Erythroblast (primary cell): ENCODE measurements around the gene KDM1B.

ENCODE experiments used
- GATA1 ChIP-seq: IDR thresholded peaks from 2 replicates; pipeline ENCODE4 v1.6.1; 2011; ENCODE audit warnings: low read depth, mild to moderate bottlenecking, control low read depth, low read length, moderate library complexity
- POLR2A ChIP-seq: IDR thresholded peaks from 2 replicates; pipeline ENCODE4 v1.6.1; 2011; ENCODE audit warnings: mild to moderate bottlenecking, low read length

DNA sequence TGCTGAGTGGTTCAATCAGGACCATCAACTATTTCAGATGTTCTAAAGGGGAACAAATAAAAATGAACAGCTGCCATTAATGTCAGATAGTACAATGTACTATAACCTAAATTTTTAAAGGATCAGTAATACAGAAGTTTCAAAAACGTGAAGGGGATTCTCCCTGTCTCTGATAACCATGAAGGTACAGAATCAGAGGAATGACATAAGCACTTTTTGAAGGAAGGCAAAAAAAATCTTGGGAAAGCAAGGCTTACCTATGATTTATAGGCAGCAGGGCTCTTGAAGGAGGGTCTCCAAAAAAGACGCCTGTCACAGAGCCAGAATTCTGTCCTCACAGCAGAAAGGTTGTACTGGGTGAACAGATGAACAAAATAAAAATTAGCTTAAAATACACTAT lies 89.0 kb downstream of the KDM1B start:
- TF ChIP-seq POLR2A, result no peak
- no peak for TF ChIP-seq GATA1
